ENCODE data around the gene MYB.

The MYB gene

DNA sequence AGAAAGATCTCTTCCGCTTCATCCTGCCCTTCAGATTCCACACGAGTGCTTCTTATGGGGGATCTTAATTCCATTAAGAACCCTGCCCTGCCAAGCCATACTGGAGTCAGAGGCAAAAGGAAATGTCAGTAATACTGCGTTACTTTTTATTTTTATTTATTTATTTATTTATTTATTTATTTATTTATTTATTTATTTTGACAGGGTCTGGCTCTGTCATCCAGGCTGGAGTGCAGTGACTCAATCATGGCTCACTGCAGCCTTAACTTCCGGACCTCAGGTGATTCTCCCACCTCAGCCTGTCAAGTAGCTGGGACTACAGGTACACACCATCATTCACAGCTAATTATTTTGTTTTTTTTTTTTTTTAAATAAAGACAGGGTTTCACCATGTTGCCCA is 79.5 kb downstream of the MYB start:
- Mint-ChIP-seq H3K9me3 (no peaks in the 10 kb centered on the region), H3K4me3 (no peak overlapping the region), H3K27ac (no peak overlapping the region), H3K27me3 (peaks cover 16% of the 10 kb centered on the region), H3K4me1 (peaks cover 5% of the 10 kb centered on the region)
- DNase-seq (no peak), ATAC-seq (no peak)

DNA sequence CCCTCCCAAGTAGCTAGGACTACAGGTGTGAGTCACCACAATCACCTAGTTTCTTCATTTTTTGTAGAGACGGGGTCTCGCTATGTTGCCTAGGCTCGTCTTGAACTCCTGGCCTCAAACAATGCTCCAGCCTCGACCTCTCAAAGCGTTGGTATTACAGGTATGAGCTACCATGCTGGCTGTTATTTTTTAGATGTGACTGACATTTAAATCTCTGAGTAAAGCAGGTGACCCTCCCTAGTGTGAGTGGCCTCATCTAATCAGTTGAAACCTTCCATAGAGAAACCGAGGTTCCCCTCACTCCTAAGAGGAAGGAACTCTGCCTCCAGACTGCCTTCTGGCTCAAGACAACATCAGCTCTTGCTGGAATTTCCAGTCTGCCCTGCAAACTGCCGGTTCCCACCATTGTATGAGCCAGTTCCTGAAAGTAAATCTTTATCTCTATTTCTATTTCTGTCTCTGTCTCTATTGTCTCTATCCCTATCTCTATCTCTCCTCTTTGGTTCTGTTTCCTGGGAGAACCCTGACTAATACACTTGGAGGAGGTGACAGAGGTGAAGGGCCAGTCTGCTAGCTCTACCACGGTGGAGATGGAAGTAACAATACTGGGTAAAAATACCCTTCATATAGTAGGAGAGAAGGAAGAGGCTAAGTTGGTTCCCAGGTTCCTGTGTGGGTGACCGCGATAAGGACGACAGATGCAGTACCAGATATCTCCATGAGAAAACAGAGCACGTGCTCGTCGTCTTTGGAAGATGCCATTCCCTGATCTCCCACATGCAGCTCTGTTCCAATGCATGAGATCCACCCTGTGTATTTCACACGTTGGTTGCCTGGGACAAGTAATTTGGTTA is 81.0 kb downstream of the MYB start:
- DNase-seq (no peak), ATAC-seq (no peak)
- H3K27me3 Mint-ChIP-seq = peaks cover 16% of the 10 kb centered on the region
- H3K4me1 Mint-ChIP-seq = peaks cover 11% of the 10 kb centered on the region
- peak overlapping the region in 1 of 2 donors; percentile 9 for H3K27ac Mint-ChIP-seq
- no peak overlapping the region for H3K4me3 Mint-ChIP-seq
- H3K9me3 Mint-ChIP-seq = no peaks in the 10 kb centered on the region

DNA sequence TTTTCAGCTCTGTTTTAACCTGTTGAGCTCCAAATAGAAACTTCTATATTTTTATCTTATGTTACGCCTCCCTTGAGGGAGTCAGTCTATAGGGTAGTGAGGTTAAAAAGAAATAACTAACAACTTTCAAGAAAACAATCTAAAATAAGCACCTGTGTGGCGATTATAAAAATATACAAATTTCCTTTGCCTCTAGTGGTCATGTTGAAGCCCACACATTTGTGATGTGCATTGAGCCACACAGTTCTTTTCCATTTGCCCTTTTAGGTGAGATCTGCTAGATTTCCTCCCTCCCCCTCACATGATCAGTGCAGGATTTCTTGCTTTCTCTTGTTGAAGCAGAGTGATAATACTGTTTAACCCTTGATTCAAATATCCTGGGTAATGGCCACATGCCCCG is 84.2 kb downstream of the MYB start:
- Mint-ChIP-seq H3K4me3 (no peak overlapping the region), H3K9me3 (no peaks in the 10 kb centered on the region), H3K27me3 (peaks cover 10% of the 10 kb centered on the region), H3K27ac (no peak overlapping the region), H3K4me1 (peaks cover 29% of the 10 kb centered on the region)
- DNase-seq (no peak), ATAC-seq (no peak)

DNA sequence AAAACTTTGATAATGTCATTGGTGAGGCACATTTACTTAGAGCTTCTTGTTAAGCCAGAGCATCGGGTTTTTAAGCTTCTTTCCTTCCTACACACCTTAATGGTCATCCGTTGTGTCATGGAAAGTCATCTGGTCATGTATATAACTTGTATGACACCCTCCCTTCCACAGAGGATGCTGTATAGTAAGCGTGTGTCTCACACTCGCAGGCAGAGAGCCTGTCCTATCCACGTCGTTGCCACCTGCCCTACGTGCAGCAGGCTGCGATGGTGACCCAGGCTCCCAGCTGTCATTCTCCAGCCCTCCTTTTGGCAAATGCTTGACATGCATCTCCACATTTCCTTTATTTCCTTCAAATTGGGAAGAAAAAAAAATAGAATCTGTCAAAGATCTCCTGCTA is 85.6 kb downstream of the MYB start:
- Mint-ChIP-seq H3K27me3 (peaks cover 10% of the 10 kb centered on the region), H3K4me1 (peaks cover 29% of the 10 kb centered on the region), H3K4me3 (no peak overlapping the region), H3K27ac (peak overlapping the region in 1 of 2 donors; percentile 14), H3K9me3 (no peaks in the 10 kb centered on the region)
- ATAC-seq = no peak
- no peak for DNase-seq

DNA sequence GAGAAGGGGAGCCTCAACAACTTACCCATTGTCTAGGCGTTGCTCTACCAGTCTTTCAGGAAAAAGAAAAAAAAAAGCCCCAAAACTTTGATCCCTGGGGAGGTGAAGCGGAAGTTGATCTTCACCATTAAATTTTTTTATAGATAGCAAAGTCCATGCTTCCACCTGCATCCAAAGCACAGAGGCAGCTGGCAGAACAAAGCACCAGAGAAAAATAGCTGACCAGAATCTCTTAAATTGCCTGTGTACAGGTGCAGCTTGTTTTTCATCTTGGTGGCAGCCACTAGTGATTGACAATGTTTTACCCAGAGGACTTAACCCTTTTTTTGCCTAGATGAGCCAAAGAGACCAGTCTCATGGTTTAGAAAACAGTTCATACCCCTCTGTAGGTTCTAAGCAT is 86.0 kb downstream of the MYB start:
- no peak overlapping the region for H3K4me3 Mint-ChIP-seq
- H3K27me3 Mint-ChIP-seq = peaks cover 10% of the 10 kb centered on the region
- no peak for DNase-seq
- H3K4me1 Mint-ChIP-seq = peaks cover 29% of the 10 kb centered on the region
- H3K9me3 Mint-ChIP-seq = no peaks in the 10 kb centered on the region
- H3K27ac Mint-ChIP-seq = peak overlapping the region in 1 of 2 donors; percentile 14
- no peak for ATAC-seq

DNA sequence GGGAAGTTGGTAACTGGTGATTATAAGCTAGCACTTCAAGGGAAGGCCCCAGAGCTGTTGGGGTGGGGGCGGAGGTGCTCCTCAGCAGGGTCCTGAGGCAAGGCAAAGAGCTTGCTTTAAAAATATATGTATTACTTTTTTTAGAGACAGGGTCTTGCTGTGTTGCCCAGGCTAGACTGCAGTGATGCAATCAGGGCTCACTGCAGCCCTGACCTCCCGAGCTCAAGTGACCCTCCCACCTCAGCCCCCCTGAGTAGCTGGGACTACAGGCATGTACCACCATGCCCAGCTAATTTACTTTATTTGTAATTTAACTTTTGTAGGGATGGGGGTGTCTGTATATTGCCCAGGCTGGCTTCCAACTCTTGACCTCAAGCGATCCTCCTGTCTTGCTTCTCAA is 87.2 kb downstream of the MYB start:
- no peak overlapping the region for H3K4me3 Mint-ChIP-seq
- H3K27ac Mint-ChIP-seq = no peak overlapping the region
- H3K9me3 Mint-ChIP-seq = no peaks in the 10 kb centered on the region
- peaks cover 2% of the 10 kb centered on the region for H3K27me3 Mint-ChIP-seq
- H3K4me1 Mint-ChIP-seq = peaks cover 29% of the 10 kb centered on the region
- no peak for ATAC-seq
- no peak for DNase-seq

DNA sequence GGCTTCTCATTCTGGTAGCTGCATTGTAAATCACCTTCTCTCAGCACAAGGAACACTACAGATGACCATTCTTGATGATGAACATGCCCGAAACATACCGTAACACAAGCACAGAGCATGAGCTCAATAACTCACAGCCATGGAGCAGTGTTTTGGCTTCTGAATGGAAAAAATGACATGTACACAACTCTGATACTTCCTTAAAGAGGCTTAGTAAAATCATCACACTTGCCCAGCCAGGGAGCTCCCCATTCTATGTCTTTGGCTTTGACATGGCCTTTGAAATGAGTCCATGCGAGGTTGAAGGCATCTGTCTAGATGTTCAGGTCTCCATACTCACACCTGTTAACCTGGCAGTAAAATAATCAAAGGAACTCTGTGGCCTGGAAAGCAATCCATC is 87.6 kb downstream of the MYB start:
- ATAC-seq (peak; percentile 28), DNase-seq (no peak)
- Mint-ChIP-seq H3K9me3 (no peaks in the 10 kb centered on the region), H3K27ac (no peak overlapping the region), H3K4me1 (peaks cover 29% of the 10 kb centered on the region), H3K27me3 (no peaks in the 10 kb centered on the region), H3K4me3 (no peak overlapping the region)
